ENCODE measurements around the gene OR5AR1.

The OR5AR1 gene

GRCh38 chr11:56642339-56642738, 21.1 kb upstream of the OR5AR1 start, which contains the start of gene OR5AP2 (continued):
- TF ChIP-seq SP7 (tag by site-specific recombination; IDR thresholded peaks at IDR 0.05): no peak
- TF ChIP-seq ZBTB11 (tag by site-specific recombination; conservative IDR thresholded peaks at IDR 0.05; ENCODE audit: low read depth): no peak
- no peak for TF ChIP-seq ZBTB20 (tag by site-specific recombination; IDR thresholded peaks at IDR 0.05)
- no peak for TF ChIP-seq ZNF560 (tag by site-specific recombination; IDR thresholded peaks at IDR 0.05; ENCODE audit: borderline replicate concordance)
- TF ChIP-seq ZNF292 (tag by site-specific recombination; IDR thresholded peaks at IDR 0.05; ENCODE audit: borderline replicate concordance, low read depth): no peak
- no peak for TF ChIP-seq ZNF148 (tag by site-specific recombination; IDR thresholded peaks at IDR 0.05; ENCODE audit: borderline replicate concordance)
- no peak for TF ChIP-seq ZNF521 (tag by site-specific recombination; IDR thresholded peaks at IDR 0.05)
- TF ChIP-seq KLF16 (tag by site-specific recombination; IDR thresholded peaks at IDR 0.05): no peak
- TF ChIP-seq ZNF561 (tag by site-specific recombination; IDR thresholded peaks at IDR 0.05; ENCODE audit: borderline replicate concordance): no peak
- no peak for TF ChIP-seq ZNF37A (tag by site-specific recombination; IDR thresholded peaks at IDR 0.05)
- no peak for TF ChIP-seq ZNF645 (tag by site-specific recombination; IDR thresholded peaks at IDR 0.05)
- no peak for TF ChIP-seq ZNF704 (tag by site-specific recombination; IDR thresholded peaks at IDR 0.05)

- ChIA-PET POLR2A (no interaction called here), CTCF (no interaction called here)
- no peaks in the 10 kb centered on the region for H3K36me3 ChIP-seq (ENCODE audit: control insufficient read depth in 2 of 2, insufficient read depth in 1 of 2, low read length in 2 of 2)
- H3K4me3 ChIP-seq (ENCODE audit: low read depth, low read length): no peak overlapping the region
- no peaks in the 10 kb centered on the region for H3K9me3 ChIP-seq (ENCODE audit: control insufficient read depth, insufficient read depth, low read depth, low read length)
- TF ChIP-seq SALL2 (tag by site-specific recombination; IDR thresholded peaks at IDR 0.05; ENCODE audit: borderline replicate concordance) (no peak), TRIM28 (IDR thresholded peaks at IDR 0.05; ENCODE audit: borderline replicate concordance, low read length) (no peak), ZXDB (tag by site-specific recombination; IDR thresholded peaks at IDR 0.05) (no peak)
- H3K4me1 ChIP-seq (ENCODE audit: control insufficient read depth, insufficient read depth, low read length): no peaks in the 10 kb centered on the region
- no peak overlapping the region for H3K27ac ChIP-seq (ENCODE audit: extremely low read depth, low read depth, low read length)
These were observed 3.7 kb upstream of the OR5AR1 start for GRCh38 chr11:56659755-56660154.

- H3K4me1 ChIP-seq (ENCODE audit: control insufficient read depth, insufficient read depth, low read length): no peaks in the 10 kb centered on the region
- no peaks in the 10 kb centered on the region for H3K36me3 ChIP-seq (ENCODE audit: control insufficient read depth in 2 of 2, insufficient read depth in 1 of 2, low read length in 2 of 2)
- CTCF ChIA-PET: no interaction called here
- POLR2A ChIA-PET: no interaction called here
- H3K9me3 ChIP-seq (ENCODE audit: control insufficient read depth, insufficient read depth, low read depth, low read length): no peaks in the 10 kb centered on the region
- no peak overlapping the region for H3K4me3 ChIP-seq (ENCODE audit: low read depth, low read length)
- no peak overlapping the region for H3K27ac ChIP-seq (ENCODE audit: extremely low read depth, low read depth, low read length)
- TF ChIP-seq ZNF221 (tag by site-specific recombination; IDR thresholded peaks at IDR 0.05; ENCODE audit: borderline replicate concordance): no peak
- TF ChIP-seq ZSCAN23 (tag by site-specific recombination; IDR thresholded peaks at IDR 0.05): no peak
- TF ChIP-seq TCF7L2 (IDR thresholded peaks at IDR 0.05; ENCODE audit: borderline replicate concordance, low read depth, low read length): no peak
- TF ChIP-seq GFI1B (tag by site-specific recombination; IDR thresholded peaks at IDR 0.05): no peak
- no peak for TF ChIP-seq ZNF266 (tag by site-specific recombination; IDR thresholded peaks at IDR 0.05; ENCODE audit: low read depth)
- TF ChIP-seq HOXA7 (CRISPR knock-in tag; IDR thresholded peaks at IDR 0.05; ENCODE audit: borderline replicate concordance): no peak
- TF ChIP-seq ZNF660 (tag by site-specific recombination; IDR thresholded peaks at IDR 0.05): no peak
- TF ChIP-seq ZBTB48 (tag by site-specific recombination; IDR thresholded peaks at IDR 0.05): no peak
- TF ChIP-seq ZNF292 (tag by site-specific recombination; IDR thresholded peaks at IDR 0.05; ENCODE audit: borderline replicate concordance, low read depth): no peak
- TF ChIP-seq ZNF48 (tag by site-specific recombination; IDR thresholded peaks at IDR 0.05): no peak
- TF ChIP-seq ZNF202 (tag by site-specific recombination; IDR thresholded peaks at IDR 0.05; ENCODE audit: borderline replicate concordance): no peak
- no peak for TF ChIP-seq ZEB2 (tag by site-specific recombination; IDR thresholded peaks at IDR 0.05)
- no peak for TF ChIP-seq ZNF24 (tag by site-specific recombination; IDR thresholded peaks at IDR 0.05)
- TF ChIP-seq ZNF571 (tag by site-specific recombination; IDR thresholded peaks at IDR 0.05): no peak
These were observed 7.5 kb downstream of the OR5AR1 start for GRCh38 chr11:56670984-56671383.

All from HEK293 (cell line).